Upper lobe of left lung (tissue), 4 donors: ENCODE measurements around the gene CFL1.

Source experiments
- POLR2A ChIP-seq, 4 donors: fragments of 450-650 bp; IDR thresholded peaks; one replicate each; pipeline ENCODE4 v1.5.1; 2016 to 2017; ENCODE audit warnings: antibody characterized with exemption in 4 of 4, mild to moderate bottlenecking in 2 of 4
- POLR2AphosphoS5 ChIP-seq, 2 donors: sonication (generic); formaldehyde crosslinking; IDR thresholded peaks; one replicate each; pipeline ENCODE4 v1.5.1; 2017; ENCODE audit warnings: antibody characterized with exemption in 2 of 2
- TF ChIP-seq, protein P1 (sequence below), 6 experiments: fragments of 450-650 bp in 4 of 6; fragments of 200-600 bp in 2 of 6; sonication (generic) in 2 of 6; IDR thresholded peaks; one replicate each; pipeline ENCODE4 v1.5.1; 2016 to 2019; ENCODE audit warnings: antibody characterized with exemption in 6 of 6

DNA sequence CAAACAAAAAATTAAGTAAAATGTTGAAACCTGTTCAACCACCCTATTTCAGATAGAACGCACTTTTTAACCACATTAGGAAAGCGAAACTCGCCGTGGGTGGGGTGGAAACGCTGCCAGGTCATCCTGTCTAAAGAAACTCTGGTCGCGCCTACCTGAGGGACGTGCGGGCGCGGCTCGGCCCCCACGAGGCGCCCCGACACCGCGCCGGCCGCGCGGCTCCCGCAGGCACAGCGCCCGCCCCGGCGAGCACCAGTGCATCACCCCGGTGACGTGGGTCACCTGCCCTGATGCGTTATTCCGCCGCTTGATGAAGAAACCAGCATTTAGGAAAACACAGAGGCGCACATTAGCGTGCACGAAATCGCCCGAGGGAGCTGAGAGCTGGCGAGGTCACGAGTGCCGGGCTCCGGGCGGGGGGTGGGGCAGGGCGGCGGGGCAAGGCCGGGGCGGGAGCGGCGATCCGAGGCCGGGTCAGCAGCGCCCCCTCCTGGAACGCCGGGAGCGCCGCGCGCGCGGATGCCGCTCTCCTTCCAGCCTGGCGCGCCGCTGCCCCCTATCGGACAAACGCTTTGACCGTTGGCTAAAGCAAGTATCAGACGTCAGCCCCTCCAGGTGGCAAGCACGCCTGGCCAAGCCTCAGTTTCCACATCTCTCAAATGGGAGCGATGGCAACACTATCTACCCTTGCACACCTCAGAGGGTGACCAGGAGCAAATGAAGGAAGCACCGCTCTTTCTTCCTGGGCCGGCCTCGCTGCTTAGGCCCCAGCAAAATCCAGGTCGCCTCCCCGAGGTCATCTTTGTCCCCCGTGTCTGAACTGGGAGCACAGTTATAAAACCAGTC, 39.9 kb downstream of the CFL1 start:
- TF ChIP-seq, protein P1, sequence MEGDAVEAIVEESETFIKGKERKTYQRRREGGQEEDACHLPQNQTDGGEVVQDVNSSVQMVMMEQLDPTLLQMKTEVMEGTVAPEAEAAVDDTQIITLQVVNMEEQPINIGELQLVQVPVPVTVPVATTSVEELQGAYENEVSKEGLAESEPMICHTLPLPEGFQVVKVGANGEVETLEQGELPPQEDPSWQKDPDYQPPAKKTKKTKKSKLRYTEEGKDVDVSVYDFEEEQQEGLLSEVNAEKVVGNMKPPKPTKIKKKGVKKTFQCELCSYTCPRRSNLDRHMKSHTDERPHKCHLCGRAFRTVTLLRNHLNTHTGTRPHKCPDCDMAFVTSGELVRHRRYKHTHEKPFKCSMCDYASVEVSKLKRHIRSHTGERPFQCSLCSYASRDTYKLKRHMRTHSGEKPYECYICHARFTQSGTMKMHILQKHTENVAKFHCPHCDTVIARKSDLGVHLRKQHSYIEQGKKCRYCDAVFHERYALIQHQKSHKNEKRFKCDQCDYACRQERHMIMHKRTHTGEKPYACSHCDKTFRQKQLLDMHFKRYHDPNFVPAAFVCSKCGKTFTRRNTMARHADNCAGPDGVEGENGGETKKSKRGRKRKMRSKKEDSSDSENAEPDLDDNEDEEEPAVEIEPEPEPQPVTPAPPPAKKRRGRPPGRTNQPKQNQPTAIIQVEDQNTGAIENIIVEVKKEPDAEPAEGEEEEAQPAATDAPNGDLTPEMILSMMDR (IDR thresholded peaks at IDR 0.05), result peak; percentile 99 to 100 (median 99)
- peak in 1 of 4 donors; percentile 66 for TF ChIP-seq POLR2A (IDR thresholded peaks at IDR 0.05)
- TF ChIP-seq POLR2AphosphoS5 (IDR thresholded peaks at IDR 0.05), result peak; percentile 49 to 72
